Vagina (tissue), 2 donors: Measurements from ENCODE around the gene PCIF1.

ENCODE experiments used
- CTCF ChIP-seq, 3 experiments: fragments of 450-650 bp in 2 of 3; fragments of 200-600 bp in 1 of 3; sonication (generic) in 1 of 3; IDR thresholded peaks; one replicate each; pipeline ENCODE4 v1.5.1; 2017 to 2019; ENCODE audit warnings: antibody characterized with exemption in 3 of 3, mild to moderate bottlenecking in 2 of 3, moderate library complexity in 2 of 3
- POLR2AphosphoS5 ChIP-seq, 2 donors: sonication (generic); formaldehyde crosslinking; IDR thresholded peaks; one replicate each; pipeline ENCODE4 v1.9.0; 2017; ENCODE audit warnings: antibody characterized with exemption in 2 of 2, mild to moderate bottlenecking in 2 of 2, low read depth in 1 of 2; ENCODE audit not compliant: insufficient read depth in 1 of 2

DNA sequence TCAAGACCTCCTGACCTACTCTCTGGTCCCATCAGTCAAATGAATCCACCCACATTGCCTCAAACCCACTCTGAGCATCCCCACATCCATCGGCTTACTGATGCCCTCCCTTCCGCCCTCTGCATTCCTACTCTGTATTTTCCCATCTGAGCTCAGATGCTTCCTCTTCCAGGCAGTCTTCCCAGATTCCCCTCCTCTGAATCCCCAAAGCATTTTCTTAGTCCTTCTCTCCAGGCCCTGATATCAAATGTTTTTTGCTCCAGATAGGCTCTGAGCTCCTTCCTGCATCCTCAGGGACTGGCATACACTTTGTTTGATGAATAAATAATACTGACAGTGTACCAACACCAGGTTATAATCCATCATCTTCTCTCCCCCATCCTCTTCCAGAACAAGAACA, 26.4 kb upstream of the PCIF1 start:
- no peak for TF ChIP-seq CTCF (IDR thresholded peaks at IDR 0.05)
- TF ChIP-seq POLR2AphosphoS5 (IDR thresholded peaks at IDR 0.05; ENCODE audit: insufficient read depth in 1 of 2, low read depth in 1 of 2): no peak
